Measurements from ENCODE around the gene SEMA3C. TPM values are rescaled to one million over a fixed set of nuclear protein-coding genes. Genes with fewer than 3 reads are reported as not detected.

The SEMA3C gene
- total RNA-seq, 2 donors from 2014 or later = 89.2 to 184 TPM

GRCh38 chr7:80884511-80885195, 34.2 kb downstream of the SEMA3C start:
- DNase-seq (ENCODE audit: low spot score) = no peak
- H3K27ac ChIP-seq = peak overlapping the region; percentile 77 to 94
- no peaks in the 10 kb centered on the region for H3K9me3 ChIP-seq
- H3K27me3 ChIP-seq (replicated peaks; ENCODE audit: insufficient read depth) = no peaks in the 10 kb centered on the region
- ATAC-seq (ENCODE audit: insufficient number of reproducible peaks, low FRiP score, low read depth) = no peak
- no peak for TF ChIP-seq CTCF (IDR thresholded peaks at IDR 0.05)
- no peak overlapping the region for H3K4me3 ChIP-seq
- H3K4me1 ChIP-seq (ENCODE audit: control insufficient read depth in 1 of 2, low read depth in 2 of 2) = peaks cover 25 to 36% of the 10 kb centered on the region in 2 donors
- no peaks in the 10 kb centered on the region for H3K36me3 ChIP-seq

- no peaks in the 10 kb centered on the region for H3K27me3 ChIP-seq (replicated peaks; ENCODE audit: insufficient read depth)
- H3K27ac ChIP-seq = peak overlapping the region; percentile 77 to 94
- TF ChIP-seq CTCF (IDR thresholded peaks at IDR 0.05) = no peak
- H3K36me3 ChIP-seq = no peaks in the 10 kb centered on the region
- DNase-seq (ENCODE audit: low spot score) = no peak
- H3K9me3 ChIP-seq = no peaks in the 10 kb centered on the region
- H3K4me3 ChIP-seq = peak overlapping the region; percentile 5
- peak; percentile 99 for ATAC-seq (ENCODE audit: insufficient number of reproducible peaks, low FRiP score, low read depth)
- H3K4me1 ChIP-seq (ENCODE audit: control insufficient read depth in 1 of 2, low read depth in 2 of 2) = peaks cover 25 to 36% of the 10 kb centered on the region in 2 donors
Measured at GRCh38 chr7:80883154-80884025, 35.5 kb downstream of the SEMA3C start.

- Histone ChIP-seq H3K36me3 (no peaks in the 10 kb centered on the region), H3K27me3 (replicated peaks; ENCODE audit: insufficient read depth) (no peaks in the 10 kb centered on the region), H3K27ac (peak overlapping the region; percentile 77 to 94), H3K4me3 (no peak overlapping the region), H3K4me1 (ENCODE audit: control insufficient read depth in 1 of 2, low read depth in 2 of 2) (peaks cover 25 to 36% of the 10 kb centered on the region in 2 donors), H3K9me3 (no peaks in the 10 kb centered on the region)
- TF ChIP-seq CTCF (IDR thresholded peaks at IDR 0.05) = no peak
- no peak for DNase-seq (ENCODE audit: low spot score)
- no peak for ATAC-seq (ENCODE audit: insufficient number of reproducible peaks, low FRiP score, low read depth)
Measured at GRCh38 chr7:80882213-80882801, 36.5 kb downstream of the SEMA3C start.

- Histone ChIP-seq H3K4me1 (ENCODE audit: control insufficient read depth in 1 of 2, low read depth in 2 of 2) (peaks cover 25 to 36% of the 10 kb centered on the region in 2 donors), H3K27ac (peak overlapping the region in 1 of 2 donors; percentile 21)
- no peak for ATAC-seq (ENCODE audit: insufficient number of reproducible peaks, low FRiP score, low read depth)
Measured at GRCh38 chr7:80881351-80881900, 37.4 kb downstream of the SEMA3C start.

More at GRCh38 chr7:80881351-80881900, 37.4 kb downstream of the SEMA3C start:
- no peak overlapping the region for H3K4me3 ChIP-seq
- no peak for TF ChIP-seq CTCF (IDR thresholded peaks at IDR 0.05)
- no peak for DNase-seq (ENCODE audit: low spot score)
- H3K27me3 ChIP-seq (replicated peaks; ENCODE audit: insufficient read depth) = no peaks in the 10 kb centered on the region
- no peaks in the 10 kb centered on the region for H3K9me3 ChIP-seq
- no peaks in the 10 kb centered on the region for H3K36me3 ChIP-seq

Measured in thoracic aorta (tissue), 2 donors.